ENCODE measurements around the gene GLYR1.

GLYR1 gene

DNA sequence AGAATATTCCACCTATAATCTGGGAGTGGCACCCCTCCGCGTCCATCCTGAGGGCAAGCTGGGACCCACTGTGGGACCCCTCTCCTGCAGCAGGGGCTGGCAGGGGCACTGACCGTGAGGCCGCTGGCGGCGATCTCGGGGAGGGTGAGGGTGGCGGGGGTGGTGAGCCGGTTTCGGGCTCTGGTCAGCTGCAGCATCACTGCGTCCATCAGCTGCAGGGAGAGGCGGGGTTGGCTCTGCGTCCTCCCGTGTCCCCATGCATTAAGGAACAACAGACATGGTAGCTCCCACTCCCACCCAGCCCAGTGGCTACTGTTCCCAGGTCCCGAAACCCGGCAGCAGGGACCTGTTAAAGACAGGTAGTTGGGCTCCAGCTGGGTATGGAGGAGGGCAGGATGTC, 48.6 kb downstream of the GLYR1 start:
- Mint-ChIP-seq H3K27me3 (no peaks in the 10 kb centered on the region), H3K27ac (no peak overlapping the region), H3K4me1 (ENCODE audit: low read depth) (peaks cover 12% of the 10 kb centered on the region), H3K4me3 (no peak overlapping the region), H3K36me3 (no peaks in the 10 kb centered on the region), H3K9me3 (ENCODE audit: low read depth) (no peaks in the 10 kb centered on the region)

DNA sequence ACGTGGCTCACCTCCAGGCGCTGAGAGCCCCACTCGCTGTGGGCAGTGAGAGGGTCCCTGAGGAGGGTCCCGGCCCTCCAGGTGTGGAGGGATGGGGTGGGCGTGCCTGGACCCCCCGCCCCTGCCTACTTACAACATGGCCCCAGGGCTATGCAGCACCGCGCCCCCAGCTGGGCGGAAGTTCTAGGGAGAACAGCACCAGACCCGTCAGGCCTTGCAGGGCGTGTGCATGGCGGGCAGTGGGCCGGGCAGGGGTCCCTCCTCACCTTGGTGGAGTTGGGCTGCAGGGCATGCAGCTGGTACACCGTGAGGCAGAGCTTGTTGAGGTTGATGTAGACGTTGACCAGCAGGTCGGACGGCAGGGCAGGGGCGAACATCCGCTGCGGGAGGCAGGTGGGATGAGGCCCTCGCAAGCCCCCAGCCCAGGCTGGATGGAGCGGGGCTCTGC, 49.3 kb downstream of the GLYR1 start:
- Mint-ChIP-seq H3K27me3 (no peaks in the 10 kb centered on the region), H3K36me3 (no peaks in the 10 kb centered on the region), H3K4me1 (ENCODE audit: low read depth) (peaks cover 6% of the 10 kb centered on the region), H3K4me3 (no peak overlapping the region), H3K9me3 (ENCODE audit: low read depth) (no peaks in the 10 kb centered on the region), H3K27ac (no peak overlapping the region)

DNA sequence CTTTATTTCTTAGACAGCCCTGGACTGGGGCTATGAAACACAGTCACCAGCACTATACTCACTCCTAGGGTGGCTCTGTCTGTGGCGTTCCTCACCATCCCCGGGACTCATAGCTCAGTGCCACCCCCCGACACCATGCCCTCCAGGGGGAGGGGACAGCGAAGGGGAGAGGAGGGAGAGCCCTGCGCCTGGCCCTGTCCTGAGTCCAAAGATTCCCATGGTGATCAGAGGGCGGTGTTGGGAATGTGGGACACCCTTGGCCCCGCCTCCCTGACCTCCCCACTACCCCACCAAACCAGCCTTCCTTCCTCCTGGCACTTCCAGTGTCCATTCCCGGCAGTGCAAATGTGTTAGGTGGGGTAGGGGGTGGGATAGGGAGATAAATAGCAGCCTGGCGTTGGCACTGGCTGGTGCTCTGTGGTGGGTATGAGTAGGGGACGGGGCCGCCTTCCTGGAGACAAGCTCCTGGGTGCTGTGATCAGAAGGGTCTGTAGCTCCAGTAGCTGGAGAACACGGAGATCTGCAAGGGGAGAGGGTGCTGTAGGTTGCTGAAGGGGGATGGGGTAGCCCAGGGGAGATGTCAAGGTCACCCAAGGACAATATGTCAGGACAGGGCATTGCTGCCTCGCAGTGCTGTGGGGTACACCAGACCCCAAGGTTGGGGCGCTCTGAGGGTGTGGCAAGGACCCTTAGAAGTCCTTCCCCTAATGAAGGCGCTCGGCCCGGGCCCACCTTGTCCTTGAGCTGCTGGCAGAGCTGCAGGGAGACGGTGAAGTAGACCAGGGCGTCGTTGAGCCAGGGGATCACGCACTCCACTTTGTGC, 49.9 kb downstream of the GLYR1 start:
- Mint-ChIP-seq H3K9me3 (ENCODE audit: low read depth) (no peaks in the 10 kb centered on the region), H3K36me3 (no peaks in the 10 kb centered on the region), H3K4me3 (no peak overlapping the region), H3K27me3 (no peaks in the 10 kb centered on the region), H3K27ac (no peak overlapping the region), H3K4me1 (ENCODE audit: low read depth) (peaks cover 6% of the 10 kb centered on the region)

DNA sequence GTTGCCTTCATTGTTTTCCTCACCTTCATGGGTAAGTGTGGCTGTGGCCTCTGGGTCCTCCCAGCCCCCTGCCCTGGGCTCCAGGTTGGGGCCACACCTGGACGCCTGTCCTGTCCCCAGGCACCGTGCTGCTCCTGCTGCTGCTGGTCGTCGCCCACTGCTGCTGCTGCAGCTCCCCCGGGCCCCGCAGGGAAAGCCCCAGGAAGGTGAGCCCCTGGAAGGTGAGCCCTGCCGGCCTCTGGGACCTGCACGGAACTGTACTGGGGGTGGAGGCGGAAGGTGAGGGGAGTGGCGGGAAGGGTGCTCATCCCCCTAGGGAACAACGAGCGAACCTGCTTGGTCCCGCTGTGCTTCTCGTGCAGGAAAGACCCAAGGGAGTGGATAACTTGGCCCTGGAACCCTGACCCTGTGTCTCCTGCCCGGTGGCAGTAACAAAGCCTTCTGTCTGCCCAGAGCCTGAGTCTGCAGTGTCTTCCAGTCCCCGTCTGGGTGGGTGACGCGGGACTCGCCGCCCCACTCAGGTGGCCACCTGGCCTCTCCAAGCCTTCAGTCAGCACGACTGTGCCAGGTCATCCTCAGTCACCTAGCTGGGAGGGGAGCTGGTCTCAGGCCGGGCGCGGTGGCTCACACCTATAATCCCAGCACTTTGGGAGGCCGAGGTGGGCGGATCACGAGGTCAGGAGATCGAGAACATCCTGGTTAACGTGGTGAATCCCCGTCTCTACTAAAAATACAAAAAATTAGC, 51.1 kb downstream of the GLYR1 start:
- Mint-ChIP-seq H3K36me3 (no peaks in the 10 kb centered on the region), H3K9me3 (ENCODE audit: low read depth) (no peaks in the 10 kb centered on the region), H3K4me3 (no peak overlapping the region), H3K4me1 (ENCODE audit: low read depth) (peaks cover 6% of the 10 kb centered on the region), H3K27ac (no peak overlapping the region), H3K27me3 (no peaks in the 10 kb centered on the region)

DNA sequence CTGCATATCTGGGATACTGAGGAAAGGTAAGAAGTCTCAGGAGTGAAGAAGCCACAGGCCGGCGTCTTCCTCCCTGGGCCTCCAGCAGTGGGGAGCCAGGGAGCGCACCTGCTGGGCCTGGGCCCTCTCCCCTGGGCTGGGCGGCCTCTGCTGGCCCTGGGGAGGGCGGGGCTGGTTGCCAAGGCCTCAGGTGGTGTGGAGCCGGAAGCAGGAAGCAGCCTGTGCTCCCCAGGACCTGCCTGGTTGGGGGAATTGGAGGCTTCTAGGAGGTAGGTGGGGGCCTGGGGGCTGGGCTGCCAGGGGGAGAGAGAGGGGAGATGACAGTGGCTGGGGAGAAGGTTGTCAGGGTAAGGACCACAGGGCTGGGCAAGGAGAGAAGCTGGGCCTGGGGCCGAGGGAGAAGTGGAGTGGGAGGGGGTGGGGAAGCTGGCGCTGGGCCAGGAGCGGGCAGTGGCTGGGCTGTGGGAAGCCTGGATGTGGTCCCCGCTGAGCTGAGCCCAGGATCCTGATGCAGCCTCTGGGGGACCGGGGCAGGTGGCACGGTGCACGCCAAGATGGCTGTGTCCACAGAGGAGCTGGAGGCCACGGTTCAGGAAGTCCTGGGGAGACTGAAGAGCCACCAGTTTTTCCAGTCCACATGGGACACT, 51.8 kb downstream of the GLYR1 start, which contains the start of gene SMIM22:
TSS of gene SMIM22 (plus strand) at position 189 of the 647 bp plus-strand sequence. CDS start at position 555, 366 bp downstream.
- Mint-ChIP-seq H3K27me3 (no peaks in the 10 kb centered on the region), H3K36me3 (no peaks in the 10 kb centered on the region), H3K9me3 (ENCODE audit: low read depth) (no peaks in the 10 kb centered on the region), H3K27ac (no peak within 1 kb of the TSS), H3K4me1 (ENCODE audit: low read depth) (no peaks in the 10 kb centered on the region), H3K4me3 (no peak within 1 kb of the TSS)

DNA sequence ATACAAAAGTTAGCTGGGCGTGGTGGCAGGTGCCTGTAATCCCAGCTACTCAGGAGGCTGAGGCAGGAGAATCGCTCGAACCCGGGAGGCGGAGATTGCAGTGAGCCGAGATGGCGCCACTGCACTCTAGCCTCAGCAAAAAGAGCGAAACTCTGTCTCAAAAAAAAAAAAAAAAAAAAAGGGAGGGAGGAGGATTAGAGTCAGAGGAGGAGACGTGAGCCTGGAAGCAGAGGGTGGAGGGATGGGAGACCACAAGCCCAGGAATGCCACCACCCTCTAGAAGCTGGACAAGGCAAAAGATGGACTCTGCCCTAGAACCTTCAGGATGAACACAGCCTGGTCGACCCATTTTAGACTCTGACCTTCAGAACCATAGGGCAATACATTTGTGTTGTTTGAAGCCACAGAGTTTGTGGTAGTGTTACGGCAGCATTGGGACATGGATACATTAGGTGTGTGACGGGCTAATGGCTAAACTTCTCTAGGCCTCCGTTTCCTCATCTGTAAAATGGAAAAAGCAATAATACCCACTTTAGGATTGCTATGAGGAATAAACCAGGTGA, 54.1 kb downstream of the GLYR1 start:
- Mint-ChIP-seq H3K36me3 (no peaks in the 10 kb centered on the region), H3K27ac (no peak overlapping the region), H3K27me3 (no peaks in the 10 kb centered on the region), H3K9me3 (ENCODE audit: low read depth) (no peaks in the 10 kb centered on the region), H3K4me3 (no peak overlapping the region), H3K4me1 (ENCODE audit: low read depth) (no peaks in the 10 kb centered on the region)

DNA sequence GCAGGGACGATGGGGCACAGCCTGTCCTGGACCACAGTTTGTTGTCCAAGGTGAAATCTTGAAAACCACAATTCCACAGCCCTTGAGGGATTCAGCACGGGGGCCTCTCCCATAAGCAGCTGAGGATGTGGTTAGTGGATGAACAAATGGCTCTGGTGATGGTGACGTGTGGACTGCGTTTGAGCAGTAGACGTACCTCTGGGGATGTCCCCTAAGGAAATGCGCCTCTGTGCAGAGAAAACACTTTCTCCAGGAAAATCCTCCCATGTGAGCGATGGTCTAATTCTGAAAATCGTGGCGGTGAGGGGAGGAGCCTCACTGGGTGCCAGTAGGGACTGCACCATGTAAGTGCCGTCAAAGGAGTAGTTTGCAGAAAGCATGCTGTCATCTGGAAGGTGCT, 56.2 kb downstream of the GLYR1 start:
- Mint-ChIP-seq H3K36me3 (no peaks in the 10 kb centered on the region), H3K27me3 (no peaks in the 10 kb centered on the region), H3K4me1 (ENCODE audit: low read depth) (no peaks in the 10 kb centered on the region), H3K4me3 (no peak overlapping the region), H3K27ac (no peak overlapping the region), H3K9me3 (ENCODE audit: low read depth) (no peaks in the 10 kb centered on the region)

DNA sequence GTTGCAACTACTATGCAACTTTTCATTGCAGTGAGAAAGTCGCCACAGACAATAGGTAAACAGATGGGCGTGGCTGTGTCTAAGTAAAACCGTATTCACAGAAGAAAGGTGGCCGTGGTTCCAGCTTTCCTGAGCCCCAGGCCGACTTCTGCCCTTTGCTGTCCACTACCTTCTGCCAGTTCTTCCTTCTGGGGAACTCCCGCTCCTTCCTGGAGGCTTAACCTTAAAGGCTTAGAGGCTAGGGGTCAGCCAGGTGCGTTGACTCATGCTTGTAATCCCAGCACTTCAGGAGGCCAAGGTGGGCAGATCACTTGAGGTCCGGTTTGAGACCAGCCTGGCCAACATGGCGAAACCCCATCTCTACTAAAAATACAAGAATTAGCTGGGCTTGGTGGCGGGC, 56.8 kb downstream of the GLYR1 start:
- no peak overlapping the region for H3K27ac Mint-ChIP-seq
- no peaks in the 10 kb centered on the region for H3K4me1 Mint-ChIP-seq (ENCODE audit: low read depth)
- H3K27me3 Mint-ChIP-seq = no peaks in the 10 kb centered on the region
- no peaks in the 10 kb centered on the region for H3K9me3 Mint-ChIP-seq (ENCODE audit: low read depth)
- no peak overlapping the region for H3K4me3 Mint-ChIP-seq
- H3K36me3 Mint-ChIP-seq = no peaks in the 10 kb centered on the region

DNA sequence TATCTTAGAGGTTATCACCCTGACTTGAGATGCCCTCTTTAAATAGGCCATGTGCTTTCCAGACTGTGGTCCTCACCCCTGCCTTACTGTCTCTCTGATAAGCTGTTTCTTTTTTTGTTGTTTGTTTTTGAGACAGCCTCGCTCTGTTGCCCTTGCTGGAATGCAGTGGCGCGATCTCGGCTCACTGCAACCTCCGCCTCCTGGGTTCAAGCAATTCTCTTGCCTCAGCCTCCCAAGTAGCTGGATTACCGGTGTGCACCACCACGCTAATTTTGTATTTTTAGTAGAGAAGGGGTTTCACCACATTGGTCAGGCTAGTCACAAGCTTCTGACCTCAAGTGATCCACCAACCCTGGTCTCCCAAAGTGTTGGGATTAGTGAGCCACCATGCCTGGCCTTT, 58.2 kb downstream of the GLYR1 start:
- no peak overlapping the region for H3K4me3 Mint-ChIP-seq
- no peaks in the 10 kb centered on the region for H3K36me3 Mint-ChIP-seq
- H3K27me3 Mint-ChIP-seq = no peaks in the 10 kb centered on the region
- H3K4me1 Mint-ChIP-seq (ENCODE audit: low read depth) = no peaks in the 10 kb centered on the region
- no peak overlapping the region for H3K27ac Mint-ChIP-seq
- H3K9me3 Mint-ChIP-seq (ENCODE audit: low read depth) = no peaks in the 10 kb centered on the region

DNA sequence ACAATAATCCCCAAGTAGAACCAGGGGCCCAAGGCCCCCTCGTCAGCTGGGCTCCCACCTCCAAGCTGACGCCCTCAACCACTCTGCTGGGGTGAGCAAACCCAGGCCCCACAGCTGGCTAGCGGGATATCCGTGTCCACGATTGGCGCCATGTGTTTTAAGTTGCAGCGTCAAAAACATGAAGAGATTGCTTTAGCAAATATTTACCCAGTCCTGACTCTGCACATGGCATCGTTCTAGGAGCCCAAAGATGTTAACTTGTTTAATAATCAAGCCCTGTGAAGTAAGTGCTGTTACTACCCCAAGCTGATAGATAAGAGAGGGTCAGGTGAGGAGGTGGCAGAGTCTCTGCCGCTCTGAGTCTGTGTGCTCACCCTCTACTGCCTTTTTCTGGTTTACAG, 58.6 kb downstream of the GLYR1 start:
- no peaks in the 10 kb centered on the region for H3K27me3 Mint-ChIP-seq
- H3K4me1 Mint-ChIP-seq (ENCODE audit: low read depth) = no peaks in the 10 kb centered on the region
- no peak overlapping the region for H3K27ac Mint-ChIP-seq
- H3K4me3 Mint-ChIP-seq = no peak overlapping the region
- no peaks in the 10 kb centered on the region for H3K9me3 Mint-ChIP-seq (ENCODE audit: low read depth)
- no peaks in the 10 kb centered on the region for H3K36me3 Mint-ChIP-seq

DNA sequence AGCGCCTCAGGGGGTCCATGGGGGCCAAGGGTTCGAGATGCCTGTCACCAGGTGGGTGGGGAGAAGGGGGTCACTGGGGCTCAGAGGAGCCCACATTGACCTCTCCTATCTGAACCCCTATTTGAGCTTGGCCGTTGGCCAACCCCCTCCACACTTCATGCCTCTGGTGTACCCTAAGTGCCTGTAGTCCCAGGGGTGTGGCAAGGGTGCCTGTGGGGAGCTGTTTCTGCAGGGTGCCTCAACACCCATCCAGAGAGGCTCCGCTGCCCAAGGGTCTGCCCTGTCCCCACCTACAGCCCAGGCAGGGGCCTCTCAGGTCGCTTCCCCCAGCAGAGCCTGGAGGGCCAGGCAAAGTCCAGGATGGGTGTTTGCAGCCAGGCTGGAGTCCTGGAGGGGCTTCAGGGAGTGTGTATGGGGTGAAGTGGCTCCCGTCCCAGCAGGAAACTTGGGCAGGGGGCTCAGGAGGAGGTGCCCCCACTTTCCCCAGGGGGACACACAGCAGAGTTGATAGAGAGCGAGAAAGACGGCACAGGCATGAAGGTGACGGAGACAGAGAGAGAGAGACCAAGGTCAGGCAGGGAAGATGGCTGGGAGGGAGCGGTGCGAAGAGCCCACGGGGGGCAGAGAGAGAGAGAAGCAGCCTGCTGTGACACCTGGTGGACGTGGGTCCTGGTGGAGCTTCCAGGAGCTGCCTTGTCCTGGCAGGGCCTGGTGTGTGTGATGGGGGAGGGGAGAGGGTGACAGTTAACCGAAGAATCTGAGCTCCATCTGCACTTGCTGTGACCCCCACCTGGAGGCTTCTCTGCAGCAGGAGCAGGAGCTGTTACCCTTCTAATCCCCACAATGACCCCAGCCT, 59.2 kb downstream of the GLYR1 start, which contains the start of gene SEPTIN12:
TSS of gene SEPTIN12 (minus strand) at position 719 of the 856 bp plus-strand sequence. CDS start at position 19, 700 bp downstream.
- Mint-ChIP-seq H3K27me3 (no peaks in the 10 kb centered on the region), H3K27ac (no peak within 1 kb of the TSS), H3K4me1 (ENCODE audit: low read depth) (no peaks in the 10 kb centered on the region), H3K4me3 (no peak within 1 kb of the TSS), H3K9me3 (ENCODE audit: low read depth) (no peaks in the 10 kb centered on the region), H3K36me3 (no peaks in the 10 kb centered on the region)

DNA sequence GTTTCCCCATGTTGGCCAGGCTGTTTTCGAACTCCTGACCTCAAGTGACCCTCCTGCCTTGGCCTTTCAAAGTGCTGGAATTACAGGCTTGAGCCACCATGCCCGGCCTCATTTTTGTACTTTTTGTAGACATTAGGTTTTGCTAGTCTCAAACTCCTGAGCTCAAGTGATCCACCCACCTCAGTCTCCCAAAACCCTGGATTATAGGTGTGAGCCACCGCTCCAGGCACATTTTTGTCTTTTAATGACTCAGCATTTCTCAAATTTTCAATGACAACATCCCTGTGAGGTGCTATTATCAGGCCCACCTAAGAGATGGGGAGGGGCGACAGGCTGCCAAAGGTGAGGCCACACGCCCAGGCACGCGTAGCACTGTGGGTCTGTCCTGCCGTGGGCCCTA, 60.0 kb downstream of the GLYR1 start:
- no peak overlapping the region for H3K4me3 Mint-ChIP-seq
- no peaks in the 10 kb centered on the region for H3K4me1 Mint-ChIP-seq (ENCODE audit: low read depth)
- H3K36me3 Mint-ChIP-seq = no peaks in the 10 kb centered on the region
- no peaks in the 10 kb centered on the region for H3K27me3 Mint-ChIP-seq
- H3K27ac Mint-ChIP-seq = no peak overlapping the region
- no peaks in the 10 kb centered on the region for H3K9me3 Mint-ChIP-seq (ENCODE audit: low read depth)

DNA sequence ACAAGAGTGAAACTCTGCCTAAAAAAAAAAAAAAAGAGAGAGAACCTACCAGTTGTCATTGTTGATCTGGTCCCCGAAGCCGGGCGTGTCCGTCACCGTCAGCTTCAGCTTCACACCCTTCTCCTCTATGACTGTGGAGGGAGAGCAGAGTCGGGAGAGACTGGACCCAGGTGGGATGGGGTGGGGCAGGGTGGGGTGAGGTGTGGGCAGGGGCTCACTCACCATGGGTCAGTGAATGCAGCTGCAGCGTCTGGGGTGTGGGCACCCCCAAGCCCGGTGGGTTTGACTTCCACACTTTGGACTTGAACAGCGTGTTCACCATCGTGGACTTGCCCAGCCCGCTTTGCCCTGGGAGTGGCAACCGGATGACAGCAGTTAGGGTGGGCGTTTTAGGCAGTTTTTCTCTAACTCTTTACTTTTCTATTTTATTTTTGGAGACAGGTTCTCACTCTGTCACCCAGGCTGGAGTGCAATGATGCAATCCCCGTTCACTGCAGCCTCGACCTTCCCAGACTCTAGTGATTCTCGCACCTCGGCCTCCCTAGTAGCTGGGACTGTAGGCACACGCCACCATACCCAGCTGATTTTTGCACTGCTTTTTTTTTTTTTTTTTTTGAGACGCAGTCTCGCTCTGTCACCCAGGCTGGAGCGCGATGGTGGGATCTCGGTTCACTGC, 61.2 kb downstream of the GLYR1 start:
- H3K4me1 Mint-ChIP-seq (ENCODE audit: low read depth) = no peaks in the 10 kb centered on the region
- H3K4me3 Mint-ChIP-seq = no peak overlapping the region
- no peaks in the 10 kb centered on the region for H3K9me3 Mint-ChIP-seq (ENCODE audit: low read depth)
- H3K27ac Mint-ChIP-seq = no peak overlapping the region
- no peaks in the 10 kb centered on the region for H3K27me3 Mint-ChIP-seq
- no peaks in the 10 kb centered on the region for H3K36me3 Mint-ChIP-seq

All from activated naive CD8-positive, alpha-beta T cell (primary cell).